ENCODE data around the gene LZTR1.

The LZTR1 gene

GRCh38 chr22:20996598-20997535 is 14.8 kb downstream of the LZTR1 start:
- Histone ChIP-seq H3K36me3 (peaks cover 66% of the 10 kb centered on the region), H3K4me1 (peaks cover 5% of the 10 kb centered on the region; the same call in 1 of the 2 replicates), H3K4me3 (ENCODE audit: low read depth, low read length) (no peak overlapping the region), H3K9me3 (no peaks in the 10 kb centered on the region), H3K27me3 (no peaks in the 10 kb centered on the region)
- no peak for DNase-seq
- TF ChIP-seq CTCF (IDR thresholded peaks at IDR 0.05; ENCODE audit: low read depth, low read length), result no peak

- DNase-seq, result no peak
- TF ChIP-seq CTCF (IDR thresholded peaks at IDR 0.05; ENCODE audit: low read depth, low read length), result no peak
- Histone ChIP-seq H3K4me3 (ENCODE audit: low read depth, low read length) (no peak overlapping the region), H3K4me1 (peaks cover 5% of the 10 kb centered on the region; the same call in 1 of the 2 replicates), H3K36me3 (peaks cover 58% of the 10 kb centered on the region), H3K9me3 (no peaks in the 10 kb centered on the region), H3K27me3 (no peaks in the 10 kb centered on the region)
These were observed 15.6 kb downstream of the LZTR1 start for GRCh38 chr22:20997536-20998257.

GRCh38 chr22:20998411-20999336 is 16.6 kb downstream of the LZTR1 start:
- Histone ChIP-seq H3K36me3 (peaks cover 50% of the 10 kb centered on the region), H3K4me1 (peaks cover 5% of the 10 kb centered on the region; the same call in 1 of the 2 replicates), H3K4me3 (ENCODE audit: low read depth, low read length) (no peak overlapping the region), H3K9me3 (no peaks in the 10 kb centered on the region), H3K27me3 (no peaks in the 10 kb centered on the region)
- DNase-seq, result no peak
- no peak for TF ChIP-seq CTCF (IDR thresholded peaks at IDR 0.05; ENCODE audit: low read depth, low read length)

- TF ChIP-seq CTCF (IDR thresholded peaks at IDR 0.05; ENCODE audit: low read depth, low read length), result no peak
- no peak overlapping the region; the same call in 1 of the 2 replicates for H3K4me3 ChIP-seq (ENCODE audit: low read depth, low read length)
- peaks cover 5% of the 10 kb centered on the region; the same call in 1 of the 2 replicates for H3K4me1 ChIP-seq
- no peaks in the 10 kb centered on the region for H3K27me3 ChIP-seq
- H3K9me3 ChIP-seq, result no peaks in the 10 kb centered on the region
- DNase-seq, result no peak
- peaks cover 42% of the 10 kb centered on the region for H3K36me3 ChIP-seq
These were observed 17.5 kb downstream of the LZTR1 start for GRCh38 chr22:20999350-21000206.
